Esophagus squamous epithelium (tissue), 5 donors: ENCODE measurements around the gene C1QL1. TPM values are rescaled to one million over a fixed set of nuclear protein-coding genes. Genes with fewer than 3 reads are reported as not detected.

ENCODE experiments used
- DNase-seq: peaks from one replicate; lab custom pipeline; 2025; lab: John Stamatoyannopoulos, UW
- H3K27ac ChIP-seq, 4 donors: fragments of 200-600 bp; sonication (generic); one replicate each; pipeline ENCODE4 v1.5.1; 2016 to 2019; ENCODE audit warnings: mild to moderate bottlenecking in 1 of 4
- H3K27me3 ChIP-seq, 4 donors: fragments of 200-600 bp; sonication (generic); 1 replicate in 3 of 4; 2 replicates in 1 of 4; pipeline versions ENCODE4 v1.5.1 to v1.6.0; 2017 to 2021; ENCODE audit warnings: antibody characterized with exemption in 1 of 4
- H3K36me3 ChIP-seq, 3 donors: fragments of 200-600 bp; sonication (generic); one replicate each; pipeline ENCODE4 v1.5.1; 2016 to 2019
- H3K4me1 ChIP-seq, 3 donors: fragments of 200-600 bp; sonication (generic); one replicate each; pipeline ENCODE4 v1.5.1; 2017 to 2019
- H3K4me3 ChIP-seq, 4 donors: fragments of 200-600 bp; sonication (generic); 1 replicate in 3 of 4; 2 replicates in 1 of 4; pipeline ENCODE4 v1.5.1; 2016 to 2019; ENCODE audit warnings: mild to moderate bottlenecking in 2 of 4, moderate library complexity in 1 of 4
- H3K9me3 ChIP-seq, 3 donors: fragments of 200-600 bp; sonication (generic); one replicate each; pipeline ENCODE4 v1.5.1; 2016 to 2019
- POLR2A ChIP-seq, 4 donors: fragments of 450-650 bp; IDR thresholded peaks; one replicate each; pipeline ENCODE4 v1.6.1; 2017; ENCODE audit warnings: antibody characterized with exemption in 4 of 4, mild to moderate bottlenecking in 4 of 4, moderate library complexity in 3 of 4
- WGBS, 2 donors: methylation state at CpG; one replicate each; pipeline ENCODE4 v1.1.5; 2018; 5-methylcytosine and 5-hydroxymethylcytosine counted together
- intact Hi-C: fragments of 100-400 bp; cut with DNase I; formaldehyde crosslinking; loops from one replicate; pipeline ENCODE4 v1.15.0; 2022
- total RNA-seq, 4 donors: library from RNA; depleted of rRNA; stranded (reverse); fragments of >200 nt; gene quantifications; one replicate each; pipeline ENCODE4 v1.1.0, GENCODE V29; 2016
- TF ChIP-seq, protein P1 (sequence below), 6 experiments: fragments of 450-650 bp in 4 of 6; fragments of 200-600 bp in 2 of 6; sonication (generic) in 2 of 6; IDR thresholded peaks; one replicate each; pipeline ENCODE4 v1.5.1; 2016 to 2019; ENCODE audit warnings: antibody characterized with exemption in 6 of 6, mild to moderate bottlenecking in 4 of 6, moderate library complexity in 4 of 6
- donor health status: DM: yes; HTN: yes; CAD: no.

Gene C1QL1
- total RNA-seq, 4 donors from 2014 or later = 0.35 to 2.3 (median 0.70) TPM; not detected in 1

DNA sequence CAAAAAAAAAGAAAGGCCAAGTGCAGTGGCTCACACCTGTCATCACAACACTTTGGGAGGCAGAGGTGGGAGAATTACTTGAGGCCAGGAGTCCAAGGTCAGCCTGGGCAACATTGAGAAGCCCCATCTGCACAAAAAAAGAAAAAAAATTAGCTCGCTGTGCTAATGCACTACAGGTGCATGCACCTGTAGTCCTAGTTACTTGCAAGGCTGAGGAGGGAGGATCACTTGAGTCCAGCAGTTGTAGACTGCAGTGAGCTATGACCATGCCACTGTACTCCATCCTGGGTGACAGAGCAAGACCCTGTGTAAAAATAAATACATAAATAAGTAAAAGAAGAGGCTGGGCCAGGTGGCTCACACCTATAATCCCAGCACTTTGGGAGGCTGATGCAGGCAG lies 43.7 kb upstream of the C1QL1 start:
- DNase-seq = no peak
- Histone ChIP-seq H3K27me3 (no peaks in the 10 kb centered on the region), H3K4me1 (peaks cover 0 to 20% (median 6%) of the 10 kb centered on the region in 3 donors), H3K9me3 (no peaks in the 10 kb centered on the region), H3K4me3 (no peak overlapping the region), H3K36me3 (no peaks in the 10 kb centered on the region), H3K27ac (no peak overlapping the region)
- no peak for TF ChIP-seq POLR2A (IDR thresholded peaks at IDR 0.05)
- TF ChIP-seq, protein P1, sequence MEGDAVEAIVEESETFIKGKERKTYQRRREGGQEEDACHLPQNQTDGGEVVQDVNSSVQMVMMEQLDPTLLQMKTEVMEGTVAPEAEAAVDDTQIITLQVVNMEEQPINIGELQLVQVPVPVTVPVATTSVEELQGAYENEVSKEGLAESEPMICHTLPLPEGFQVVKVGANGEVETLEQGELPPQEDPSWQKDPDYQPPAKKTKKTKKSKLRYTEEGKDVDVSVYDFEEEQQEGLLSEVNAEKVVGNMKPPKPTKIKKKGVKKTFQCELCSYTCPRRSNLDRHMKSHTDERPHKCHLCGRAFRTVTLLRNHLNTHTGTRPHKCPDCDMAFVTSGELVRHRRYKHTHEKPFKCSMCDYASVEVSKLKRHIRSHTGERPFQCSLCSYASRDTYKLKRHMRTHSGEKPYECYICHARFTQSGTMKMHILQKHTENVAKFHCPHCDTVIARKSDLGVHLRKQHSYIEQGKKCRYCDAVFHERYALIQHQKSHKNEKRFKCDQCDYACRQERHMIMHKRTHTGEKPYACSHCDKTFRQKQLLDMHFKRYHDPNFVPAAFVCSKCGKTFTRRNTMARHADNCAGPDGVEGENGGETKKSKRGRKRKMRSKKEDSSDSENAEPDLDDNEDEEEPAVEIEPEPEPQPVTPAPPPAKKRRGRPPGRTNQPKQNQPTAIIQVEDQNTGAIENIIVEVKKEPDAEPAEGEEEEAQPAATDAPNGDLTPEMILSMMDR (IDR thresholded peaks at IDR 0.05) = no peak
- 86 to 91% methylated on average over 1 of the region's 1 CpG for WGBS, 2 donors
- intact Hi-C loops = no loop called here

DNA sequence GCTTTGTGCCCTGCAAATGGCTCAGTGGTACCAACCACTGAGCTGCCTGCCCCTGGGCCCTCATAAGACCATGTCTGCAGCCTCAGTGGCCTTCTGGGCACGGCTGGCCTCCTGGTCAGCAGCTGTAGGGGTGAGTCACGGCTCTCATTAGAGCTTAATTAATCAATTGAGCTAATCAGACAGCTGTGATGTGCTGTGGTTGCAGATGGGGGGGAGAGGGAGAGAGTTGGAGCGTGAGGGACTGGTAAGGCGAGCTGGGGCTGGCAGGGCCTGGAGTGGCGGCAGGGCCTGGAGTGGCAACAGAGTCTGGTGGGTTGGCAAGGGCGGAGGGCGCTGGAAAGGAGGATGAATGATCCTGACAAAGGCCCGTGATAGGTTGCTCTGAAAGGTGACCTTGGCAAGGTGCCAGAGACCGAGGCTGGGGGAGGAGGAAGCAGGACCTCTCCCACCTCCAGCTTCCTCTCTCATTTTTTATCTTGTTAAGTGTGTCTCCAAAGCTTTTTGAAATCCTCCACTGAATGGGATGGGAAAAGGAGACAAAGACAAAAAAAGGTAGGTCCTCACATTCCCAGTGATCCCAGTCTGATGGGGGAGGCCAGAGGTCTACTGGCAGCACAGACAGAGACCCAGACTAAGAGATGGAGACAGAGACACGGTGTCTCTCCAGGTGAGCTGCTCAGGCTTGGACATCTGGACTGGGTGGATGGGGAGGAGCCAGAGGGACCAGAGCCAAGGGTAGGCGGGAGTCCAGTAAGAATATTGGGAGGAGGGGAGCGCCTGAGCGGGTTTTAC lies 41.8 kb upstream of the C1QL1 start:
- WGBS, 2 donors = 60 to 63% methylated on average over 11 of the region's 13 CpGs
- DNase-seq = no peak
- no peaks in the 10 kb centered on the region for H3K36me3 ChIP-seq
- intact Hi-C loops = no loop called here
- no peak overlapping the region for H3K27ac ChIP-seq
- H3K27me3 ChIP-seq = no peaks in the 10 kb centered on the region
- H3K9me3 ChIP-seq = no peaks in the 10 kb centered on the region
- TF ChIP-seq, protein P1 (IDR thresholded peaks at IDR 0.05) = no peak
- no peak for TF ChIP-seq POLR2A (IDR thresholded peaks at IDR 0.05)
- H3K4me1 ChIP-seq = peaks cover 0 to 13% (median 6%) of the 10 kb centered on the region in 3 donors
- no peak overlapping the region for H3K4me3 ChIP-seq

GRCh38 chr17:45008216-45008615 lies 40.1 kb upstream of the C1QL1 start:
- Histone ChIP-seq H3K4me3 (no peak overlapping the region), H3K27ac (no peak overlapping the region), H3K9me3 (no peaks in the 10 kb centered on the region), H3K4me1 (peaks cover 0 to 7% (median 6%) of the 10 kb centered on the region in 3 donors), H3K36me3 (no peaks in the 10 kb centered on the region), H3K27me3 (no peaks in the 10 kb centered on the region)
- WGBS, 2 donors = 54 to 63% methylated on average over 8 of the region's 10 CpGs
- intact Hi-C loops = no loop called here
- no peak for TF ChIP-seq POLR2A (IDR thresholded peaks at IDR 0.05)
- TF ChIP-seq, protein P1 (IDR thresholded peaks at IDR 0.05) = no peak
- no peak for DNase-seq

DNA sequence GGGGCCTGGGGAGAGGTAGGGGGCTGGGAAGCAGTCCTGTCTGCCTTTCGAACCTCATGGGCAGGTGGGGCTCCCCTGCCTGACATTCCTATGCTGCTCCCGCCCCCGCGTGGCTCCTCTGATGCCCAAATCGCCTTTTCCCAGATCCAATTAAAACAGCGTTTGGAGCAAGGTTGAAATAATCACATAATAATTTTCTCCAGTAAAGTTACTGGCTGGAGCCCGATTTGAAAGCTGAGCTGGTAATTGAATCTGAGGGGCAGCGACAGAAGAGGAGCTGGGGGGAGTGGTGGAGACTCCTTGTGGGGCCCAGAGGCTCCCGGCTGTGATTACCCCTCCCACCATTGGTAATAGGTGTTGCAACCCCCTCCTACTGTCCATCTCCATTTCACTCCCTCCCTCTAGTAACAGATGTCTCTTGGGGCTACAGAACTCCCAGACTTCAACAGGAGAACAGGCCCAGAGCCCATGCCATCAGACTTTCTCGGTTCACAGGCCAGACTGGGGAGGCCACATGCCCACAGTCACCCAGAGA lies 38.9 kb upstream of the C1QL1 start:
- WGBS, 2 donors = 23 to 47% methylated on average over 8 to 10 of the region's 10 CpGs
- Histone ChIP-seq H3K27ac (no peak overlapping the region), H3K4me3 (no peak overlapping the region), H3K9me3 (no peaks in the 10 kb centered on the region), H3K4me1 (no peaks in the 10 kb centered on the region), H3K27me3 (no peaks in the 10 kb centered on the region), H3K36me3 (no peaks in the 10 kb centered on the region)
- TF ChIP-seq, protein P1 (IDR thresholded peaks at IDR 0.05) = no peak
- TF ChIP-seq POLR2A (IDR thresholded peaks at IDR 0.05) = no peak
- intact Hi-C loops = no loop called here
- no peak for DNase-seq

DNA sequence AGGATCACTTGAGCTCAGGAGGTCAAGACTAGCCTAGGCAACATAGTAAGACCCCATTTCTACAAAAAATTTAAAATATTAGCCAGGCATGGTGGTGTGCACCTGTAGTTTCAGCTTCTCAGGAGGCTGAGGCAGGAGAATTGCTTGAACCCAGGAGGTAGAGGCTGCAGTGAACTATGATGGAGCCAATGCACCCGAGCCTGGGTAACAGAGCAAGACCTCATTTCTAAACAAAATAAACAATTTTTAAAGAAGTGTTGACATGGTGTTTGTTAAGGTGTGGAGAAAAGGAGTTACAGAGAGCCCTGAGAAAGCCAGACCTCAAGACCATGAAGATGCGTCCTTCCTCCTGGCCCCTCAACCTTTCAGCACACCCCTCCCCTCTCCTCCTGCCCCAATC lies 37.6 kb upstream of the C1QL1 start:
- 50 to 66% methylated on average over 1 to 2 of the region's 2 CpGs for WGBS, 2 donors
- Histone ChIP-seq H3K36me3 (no peaks in the 10 kb centered on the region), H3K4me1 (no peaks in the 10 kb centered on the region), H3K27ac (no peak overlapping the region), H3K27me3 (no peaks in the 10 kb centered on the region), H3K9me3 (no peaks in the 10 kb centered on the region), H3K4me3 (no peak overlapping the region)
- no peak for DNase-seq
- no peak for TF ChIP-seq POLR2A (IDR thresholded peaks at IDR 0.05)
- TF ChIP-seq, protein P1 (IDR thresholded peaks at IDR 0.05) = no peak
- intact Hi-C loops = no loop called here
